GM12878 (cell line): Measurements from ENCODE around the gene COQ8B. TPM values are rescaled to one million over a fixed set of nuclear protein-coding genes. Genes with fewer than 3 reads are reported as not detected.

ENCODE experiments used
- BMI1 ChIP-seq: fragments of 450-650 bp; IDR thresholded peaks from 2 replicates; pipeline ENCODE4 v1.6.1; 2016; ENCODE audit warnings: mild to moderate bottlenecking, moderate library complexity, borderline replicate concordance
- CEBPB ChIP-seq, 2 experiments: fragments of 150-350 bp in 1 of 2; IDR thresholded peaks; 2 replicates each; pipeline ENCODE4 v1.6.1; 2012 to 2014; ENCODE audit warnings: low read depth in 2 of 2, low read length in 2 of 2, borderline replicate concordance in 1 of 2, inconsistent platforms in 1 of 2
- CHD4 ChIP-seq: fragments of 200-600 bp; sonication (generic); IDR thresholded peaks from 2 replicates; pipeline ENCODE4 v1.6.1; 2016; ENCODE audit warnings: mild to moderate bottlenecking
- EP300 ChIP-seq, 2 experiments: fragments of 150-350 bp in 1 of 2; IDR thresholded peaks; 2 replicates each; pipeline ENCODE4 v1.6.1; 2011 to 2012; ENCODE audit warnings: low read depth in 2 of 2, low read length in 2 of 2, borderline replicate concordance in 1 of 2, improper control_type of control experiment in 1 of 2, inconsistent platforms in 1 of 2; ENCODE audit not compliant: control insufficient read depth in 1 of 2
- ETV6 ChIP-seq, 2 experiments: fragments of 450-650 bp in 1 of 2; IDR thresholded peaks in 1 of 2; conservative IDR thresholded peaks in 1 of 2; 2 replicates each; pipeline ENCODE4 v1.6.1; 2014; ENCODE audit warnings: antibody characterized with exemption in 1 of 2, borderline replicate concordance in 1 of 2, low read depth in 1 of 2, mild to moderate bottlenecking in 1 of 2, moderate library complexity in 1 of 2
- FOXK2 ChIP-seq: fragments of 450-650 bp; IDR thresholded peaks from 2 replicates; pipeline ENCODE4 v1.6.1; 2017; ENCODE audit warnings: mild to moderate bottlenecking, moderate library complexity
- GATAD2B ChIP-seq: fragments of 450-650 bp; conservative IDR thresholded peaks from 2 replicates; pipeline ENCODE4 v1.6.1; 2017; ENCODE audit warnings: low read depth, mild to moderate bottlenecking, moderate library complexity
- HSF1 ChIP-seq: fragments of 150-350 bp; IDR thresholded peaks from 2 replicates; pipeline ENCODE4 v1.6.1; 2014; ENCODE audit warnings: mild to moderate bottlenecking, low read depth, low read length
- JUNB ChIP-seq: IDR thresholded peaks from 2 replicates; pipeline ENCODE4 v1.6.1; 2016; ENCODE audit warnings: antibody characterized with exemption, mild to moderate bottlenecking
- MLLT1 ChIP-seq: fragments of 450-650 bp; IDR thresholded peaks from 2 replicates; pipeline ENCODE4 v1.6.1; 2016; ENCODE audit warnings: mild to moderate bottlenecking
- NRF1 ChIP-seq: conservative IDR thresholded peaks from 2 replicates; pipeline ENCODE4 v1.6.1; 2011; ENCODE audit warnings: mild to moderate bottlenecking, low read depth, low read length, improper control_type of control experiment
- PKNOX1 ChIP-seq: fragments of 450-650 bp; IDR thresholded peaks from 2 replicates; pipeline ENCODE4 v1.6.1; 2016; ENCODE audit warnings: mild to moderate bottlenecking
- RELB ChIP-seq: fragments of 450-650 bp; IDR thresholded peaks from 2 replicates; pipeline ENCODE4 v1.6.1; 2017; ENCODE audit warnings: low read depth, mild to moderate bottlenecking, moderate library complexity
- ZNF207 ChIP-seq: fragments of 450-650 bp; IDR thresholded peaks from 2 replicates; pipeline ENCODE4 v1.6.1; 2014; ENCODE audit warnings: antibody characterized with exemption, mild to moderate bottlenecking, borderline replicate concordance
- polyA plus RNA-seq, 11 experiments: library from polyadenylated mRNA; depleted of rRNA in 4 of 11; unstranded in 6 of 11; stranded (reverse) in 5 of 11; fragments of >200 nt; fragmentation: Nextera tagmentation in 4 of 11; fragmentation: Illumina TruSeq in 1 of 11; extraction: Ambion mirVana in 4 of 11; extraction: Trizol in 1 of 11; gene quantifications; 1 replicate in 1 of 11; 2 replicates in 10 of 11; pipeline versions ENCODE4 v1.2.1 to v1.2.3, GENCODE V29; 2011 to 2016; ENCODE audit warnings: inconsistent platforms in 2 of 11, missing spikeins in 2 of 11, low read depth in 1 of 11
- total RNA-seq, 4 experiments: library from RNA; depleted of rRNA in 3 of 4; stranded (reverse); fragments of >200 nt in 3 of 4; fragmentation: Illumina TruSeq in 1 of 4; extraction: Trizol in 1 of 4; gene quantifications; 2 replicates each; pipeline versions ENCODE4 v1.2.1 to v1.2.3, GENCODE V29; 2013 to 2021
- TF ChIP-seq, protein P1 (sequence below): fragments of 450-650 bp; IDR thresholded peaks from 2 replicates; pipeline ENCODE4 v1.6.1; 2018; ENCODE audit warnings: borderline replicate concordance, mild to moderate bottlenecking; ENCODE audit not compliant: partially characterized antibody
- TF ChIP-seq, protein P2 (sequence below): IDR thresholded peaks from 2 replicates; pipeline ENCODE4 v1.6.1; 2012; ENCODE audit warnings: low read length, inconsistent platforms
- TF ChIP-seq, protein P3 (sequence below): IDR thresholded peaks from 2 replicates; pipeline ENCODE4 v1.6.1; 2011; ENCODE audit warnings: mild to moderate bottlenecking, low read depth, low read length, moderate library complexity; ENCODE audit not compliant: insufficient replicate concordance

Gene COQ8B
- total and polyA plus RNA-seq, 10 of the 15 experiments (the other 5 are each of a cell fraction or from before 2014, with no cell fraction given) = 0.39 to 37.1 (median 16.8) TPM

GRCh38 chr19:40754611-40755247 lies 38.0 kb upstream of the COQ8B start (continued):
- TF ChIP-seq RELB (peak; percentile 46; the same call in 1 of the 2 replicates), ETV6 (conservative IDR thresholded peaks at IDR 0.05 in 1 of 2, IDR thresholded peaks at IDR 0.05 in 1 of 2; ENCODE audit: borderline replicate concordance in 1 of 2, low read depth in 1 of 2) (no peak), GATAD2B (no peak; the same call in 1 of the 2 replicates), EP300 (IDR thresholded peaks at IDR 0.05; ENCODE audit: borderline replicate concordance in 1 of 2, control insufficient read depth in 1 of 2, low read depth in 2 of 2, low read length in 2 of 2) (no peak; a peak in 1 of 4 replicates), CHD4 (no peak), JUNB (no peak), CEBPB (IDR thresholded peaks at IDR 0.05; ENCODE audit: borderline replicate concordance in 1 of 2, low read depth in 2 of 2, low read length in 2 of 2) (no peak; a peak in 1 of 4 replicates), FOXK2 (no peak), NRF1 (no peak), BMI1 (no peak), PKNOX1 (peak; percentile 48; the same call in 1 of the 2 replicates), HSF1 (no peak), MLLT1 (peak; percentile 57; the same call in 1 of the 2 replicates), ZNF207 (no peak)
- TF ChIP-seq, protein P1, sequence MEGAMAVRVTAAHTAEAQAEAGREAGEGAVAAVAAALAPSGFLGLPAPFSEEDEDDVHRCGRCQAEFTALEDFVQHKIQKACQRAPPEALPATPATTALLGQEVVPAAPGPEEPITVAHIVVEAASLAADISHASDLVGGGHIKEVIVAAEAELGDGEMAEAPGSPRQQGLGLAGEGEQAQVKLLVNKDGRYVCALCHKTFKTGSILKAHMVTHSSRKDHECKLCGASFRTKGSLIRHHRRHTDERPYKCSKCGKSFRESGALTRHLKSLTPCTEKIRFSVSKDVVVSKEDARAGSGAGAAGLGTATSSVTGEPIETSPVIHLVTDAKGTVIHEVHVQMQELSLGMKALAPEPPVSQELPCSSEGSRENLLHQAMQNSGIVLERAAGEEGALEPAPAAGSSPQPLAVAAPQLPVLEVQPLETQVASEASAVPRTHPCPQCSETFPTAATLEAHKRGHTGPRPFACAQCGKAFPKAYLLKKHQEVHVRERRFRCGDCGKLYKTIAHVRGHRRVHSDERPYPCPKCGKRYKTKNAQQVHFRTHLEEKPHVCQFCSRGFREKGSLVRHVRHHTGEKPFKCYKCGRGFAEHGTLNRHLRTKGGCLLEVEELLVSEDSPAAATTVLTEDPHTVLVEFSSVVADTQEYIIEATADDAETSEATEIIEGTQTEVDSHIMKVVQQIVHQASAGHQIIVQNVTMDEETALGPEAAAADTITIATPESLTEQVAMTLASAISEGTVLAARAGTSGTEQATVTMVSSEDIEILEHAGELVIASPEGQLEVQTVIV = no peak
- TF ChIP-seq, protein P2, sequence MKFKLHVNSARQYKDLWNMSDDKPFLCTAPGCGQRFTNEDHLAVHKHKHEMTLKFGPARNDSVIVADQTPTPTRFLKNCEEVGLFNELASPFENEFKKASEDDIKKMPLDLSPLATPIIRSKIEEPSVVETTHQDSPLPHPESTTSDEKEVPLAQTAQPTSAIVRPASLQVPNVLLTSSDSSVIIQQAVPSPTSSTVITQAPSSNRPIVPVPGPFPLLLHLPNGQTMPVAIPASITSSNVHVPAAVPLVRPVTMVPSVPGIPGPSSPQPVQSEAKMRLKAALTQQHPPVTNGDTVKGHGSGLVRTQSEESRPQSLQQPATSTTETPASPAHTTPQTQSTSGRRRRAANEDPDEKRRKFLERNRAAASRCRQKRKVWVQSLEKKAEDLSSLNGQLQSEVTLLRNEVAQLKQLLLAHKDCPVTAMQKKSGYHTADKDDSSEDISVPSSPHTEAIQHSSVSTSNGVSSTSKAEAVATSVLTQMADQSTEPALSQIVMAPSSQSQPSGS = no peak
- TF ChIP-seq, protein P3, sequence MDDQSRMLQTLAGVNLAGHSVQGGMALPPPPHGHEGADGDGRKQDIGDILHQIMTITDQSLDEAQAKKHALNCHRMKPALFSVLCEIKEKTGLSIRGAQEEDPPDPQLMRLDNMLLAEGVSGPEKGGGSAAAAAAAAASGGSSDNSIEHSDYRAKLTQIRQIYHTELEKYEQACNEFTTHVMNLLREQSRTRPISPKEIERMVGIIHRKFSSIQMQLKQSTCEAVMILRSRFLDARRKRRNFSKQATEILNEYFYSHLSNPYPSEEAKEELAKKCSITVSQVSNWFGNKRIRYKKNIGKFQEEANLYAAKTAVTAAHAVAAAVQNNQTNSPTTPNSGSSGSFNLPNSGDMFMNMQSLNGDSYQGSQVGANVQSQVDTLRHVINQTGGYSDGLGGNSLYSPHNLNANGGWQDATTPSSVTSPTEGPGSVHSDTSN = peak; percentile 15
